IMR-90 (cell line): Measurements from ENCODE around the gene CDC20B. TPM values are rescaled to one million over a fixed set of nuclear protein-coding genes. Genes with fewer than 3 reads are reported as not detected.

Experiments
- ATAC-seq: fragments of 200-7000 bp; cut with Tn5 transposase; 2 replicates; pipeline ENCODE4 v1.9.1; 2020; ENCODE audit warnings: low read depth, mild to moderate bottlenecking, moderate library complexity
- BruUV-seq: library from RNA; stranded (reverse); fragments of 400-500 nt; replicated peaks from 2 replicates; lab custom pipeline; 2021; lab: Mats Ljungman, UMichigan
- CTCF ChIA-PET: fragments of 300-600 bp; formaldehyde crosslinking; extraction: SDS; loops from one replicate; lab custom pipeline; 2021; ENCODE audit warnings: antibody characterized with exemption; lab: Yijun Ruan, JAX
- POLR2A ChIA-PET: fragments of 300-600 bp; sonication (Branson Sonifier 250); formaldehyde crosslinking; loops from one replicate; lab custom pipeline; 2022; ENCODE audit warnings: antibody characterized with exemption; ENCODE audit not compliant: unreplicated experiment; lab: Charles Lee
- DNase-seq: peaks from one replicate; pipeline ENCODE4 v3.0.0; 2013
- H2AFZ ChIP-seq: replicated peaks from 2 replicates; pipeline ENCODE3; 2013; ENCODE audit warnings: low read length, mild to moderate bottlenecking; ENCODE audit not compliant: poor library complexity
- H2AK5ac ChIP-seq: 2 replicates; pipeline ENCODE4 v1.6.1; 2013; ENCODE audit warnings: low read depth, low read length, inconsistent platforms
- H2AK9ac ChIP-seq: replicated peaks from 2 replicates; pipeline ENCODE3; 2013; ENCODE audit warnings: mild to moderate bottlenecking, low read depth, low read length, moderate library complexity; ENCODE audit not compliant: poor library complexity
- H2BK120ac ChIP-seq: 2 replicates; pipeline ENCODE4 v1.6.1; 2013; ENCODE audit warnings: low read depth, low read length, inconsistent platforms
- H2BK15ac ChIP-seq: 3 replicates; pipeline ENCODE4 v1.6.1; 2013; ENCODE audit warnings: low read depth, low read length, inconsistent platforms
- H2BK20ac ChIP-seq: 2 replicates; pipeline ENCODE4 v1.6.1; 2013; ENCODE audit warnings: low read depth, mild to moderate bottlenecking, inconsistent platforms, low read length, moderate library complexity
- H2BK5ac ChIP-seq: 2 replicates; pipeline ENCODE4 v1.6.1; 2013; ENCODE audit warnings: mild to moderate bottlenecking, low read depth, low read length, inconsistent platforms; ENCODE audit not compliant: poor library complexity, severe bottlenecking
- H3K14ac ChIP-seq: replicated peaks from 2 replicates; pipeline ENCODE4 v1.6.1; 2013; ENCODE audit warnings: low read depth, low read length, inconsistent platforms
- H3K18ac ChIP-seq: 2 replicates; pipeline ENCODE4 v1.6.1; 2013; ENCODE audit warnings: low read depth, low read length, control low read depth
- H3K23ac ChIP-seq: 2 replicates; pipeline ENCODE4 v1.6.1; 2013; ENCODE audit warnings: low read depth, low read length, inconsistent platforms
- H3K27ac ChIP-seq: 2 replicates; pipeline ENCODE4 v1.5.1; 2013; ENCODE audit warnings: mild to moderate bottlenecking, control low read depth, low read length; ENCODE audit not compliant: insufficient read depth
- H3K27me3 ChIP-seq: 2 replicates; pipeline ENCODE4 v1.6.1; 2013; ENCODE audit warnings: low read length; ENCODE audit not compliant: control insufficient read depth, insufficient read depth
- H3K36me3 ChIP-seq: 2 replicates; pipeline ENCODE4 v1.6.1; 2013; ENCODE audit warnings: low read length, mixed read lengths; ENCODE audit not compliant: control insufficient read depth, insufficient read depth
- H3K4ac ChIP-seq: 2 replicates; pipeline ENCODE4 v1.6.1; 2013; ENCODE audit warnings: low read depth, low read length, inconsistent platforms
- H3K4me1 ChIP-seq: 2 replicates; pipeline ENCODE4 v1.6.1; 2013; ENCODE audit warnings: low read length, mixed read lengths; ENCODE audit not compliant: control insufficient read depth, insufficient read depth
- H3K4me2 ChIP-seq: 2 replicates; pipeline ENCODE4 v1.6.1; 2013; ENCODE audit warnings: low read depth, mild to moderate bottlenecking, control low read depth, low read length, moderate library complexity
- H3K4me3 ChIP-seq: 2 replicates; pipeline ENCODE4 v1.5.1; 2013; ENCODE audit warnings: low read depth, mild to moderate bottlenecking, control low read depth, low read length, moderate library complexity; ENCODE audit not compliant: insufficient read depth
- H3K56ac ChIP-seq: 2 replicates; pipeline ENCODE4 v1.6.1; 2013; ENCODE audit warnings: low read length, inconsistent platforms; ENCODE audit not compliant: insufficient read depth; ENCODE audit errors: extremely low read depth
- H3K79me1 ChIP-seq, 2 experiments: 2 replicates each; pipeline ENCODE4 v1.6.1; 2013; ENCODE audit warnings: low read length in 2 of 2, inconsistent platforms in 1 of 2, low read depth in 1 of 2
- H3K9ac ChIP-seq: 2 replicates; pipeline ENCODE4 v1.6.1; 2013; ENCODE audit warnings: low read depth, low read length, control low read depth
- H3K9me1 ChIP-seq: 2 replicates; pipeline ENCODE4 v1.6.1; 2013; ENCODE audit warnings: low read length, inconsistent platforms; ENCODE audit not compliant: insufficient read depth
- H3K9me3 ChIP-seq: 2 replicates; pipeline ENCODE4 v1.6.1; 2013; ENCODE audit warnings: low read length; ENCODE audit not compliant: control insufficient read depth, insufficient read depth
- H4K20me1 ChIP-seq: 2 replicates; pipeline ENCODE4 v1.6.1; 2013; ENCODE audit warnings: low read length, inconsistent platforms; ENCODE audit not compliant: insufficient read depth
- H4K5ac ChIP-seq: 2 replicates; pipeline ENCODE4 v1.6.1; 2013; ENCODE audit warnings: mild to moderate bottlenecking, low read depth, low read length, control low read depth
- H4K8ac ChIP-seq, 2 experiments: 2 replicates each; pipeline ENCODE4 v1.6.1; 2013; ENCODE audit warnings: low read depth in 2 of 2, low read length in 2 of 2, control low read depth in 1 of 2, inconsistent platforms in 1 of 2
- H4K91ac ChIP-seq: 2 replicates; pipeline ENCODE4 v1.6.1; 2013; ENCODE audit warnings: low read depth, low read length, inconsistent platforms; ENCODE audit not compliant: insufficient read depth
- BHLHE40 ChIP-seq: fragments of 150-350 bp; IDR thresholded peaks from 2 replicates; pipeline ENCODE4 v1.6.1; 2016; ENCODE audit warnings: mild to moderate bottlenecking, low read depth, low read length
- CEBPB ChIP-seq: IDR thresholded peaks from 2 replicates; pipeline ENCODE4 v1.6.1; 2012; ENCODE audit warnings: low read depth, low read length, improper control_type of control experiment
- CHD1 ChIP-seq: IDR thresholded peaks from 2 replicates; pipeline ENCODE4 v1.6.1; 2012; ENCODE audit warnings: low read depth, low read length, improper control_type of control experiment
- CTCF ChIP-seq: conservative IDR thresholded peaks from 2 replicates; pipeline ENCODE4 v1.5.1; 2012; ENCODE audit warnings: mild to moderate bottlenecking, low read depth, low read length, improper control_type of control experiment
- ELK1 ChIP-seq: fragments of 150-350 bp; IDR thresholded peaks from 2 replicates; pipeline ENCODE4 v1.6.1; 2016; ENCODE audit warnings: low read depth, mild to moderate bottlenecking, low read length, moderate library complexity, borderline replicate concordance
- FOS ChIP-seq: fragments of 150-350 bp; IDR thresholded peaks from 2 replicates; pipeline ENCODE4 v1.6.1; 2016; ENCODE audit warnings: low read depth, low read length
- MAFK ChIP-seq: IDR thresholded peaks from 2 replicates; pipeline ENCODE4 v1.6.1; 2012; ENCODE audit warnings: low read depth, low read length, improper control_type of control experiment
- MAZ ChIP-seq: IDR thresholded peaks from 2 replicates; pipeline ENCODE4 v1.6.1; 2012; ENCODE audit warnings: low read depth, mild to moderate bottlenecking, low read length, improper control_type of control experiment, moderate library complexity, borderline replicate concordance
- MXI1 ChIP-seq: IDR thresholded peaks from 2 replicates; pipeline ENCODE4 v1.6.1; 2012; ENCODE audit warnings: low read depth, mild to moderate bottlenecking, low read length, moderate library complexity, borderline replicate concordance
- NFE2L2 ChIP-seq: fragments of 150-350 bp; IDR thresholded peaks from 2 replicates; pipeline ENCODE4 v1.6.1; 2016; ENCODE audit warnings: low read depth, mild to moderate bottlenecking, low read length
- POLR2A ChIP-seq: IDR thresholded peaks from 2 replicates; pipeline ENCODE4 v1.6.1; 2012; ENCODE audit warnings: mild to moderate bottlenecking, low read depth, low read length
- RAD21 ChIP-seq: IDR thresholded peaks from 2 replicates; pipeline ENCODE4 v1.6.1; 2012; ENCODE audit warnings: low read length, improper control_type of control experiment
- RCOR1 ChIP-seq: IDR thresholded peaks from 2 replicates; pipeline ENCODE4 v1.6.1; 2012; ENCODE audit warnings: mild to moderate bottlenecking, low read length, improper control_type of control experiment; ENCODE audit not compliant: insufficient replicate concordance
- RFX5 ChIP-seq: IDR thresholded peaks from 2 replicates; pipeline ENCODE4 v1.8.0; 2012; ENCODE audit warnings: low read depth, mild to moderate bottlenecking, low read length, moderate library complexity
- SMC3 ChIP-seq: fragments of 150-350 bp; IDR thresholded peaks from 2 replicates; pipeline ENCODE4 v1.6.1; 2016; ENCODE audit warnings: low read depth, mild to moderate bottlenecking, antibody characterized with exemption, low read length, moderate library complexity
- USF2 ChIP-seq: fragments of 150-350 bp; IDR thresholded peaks from 2 replicates; pipeline ENCODE4 v1.6.1; 2017; ENCODE audit warnings: mild to moderate bottlenecking, antibody characterized with exemption, low read length, low read depth
- WGBS, 2 experiments: methylation state at CpG; one replicate each; pipeline versions ENCODE4 v1.1.5 to v1.1.7; 2013; ENCODE audit warnings: missing lambda C conversion rate in 2 of 2; ENCODE audit not compliant: insufficient read length in 1 of 2; ENCODE audit errors: extremely low coverage in 2 of 2; 5-methylcytosine and 5-hydroxymethylcytosine counted together
- dilution Hi-C: fragments of 300-500 bp; cut with HindIII; formaldehyde crosslinking; loops from one replicate; pipeline ENCODE4 v1.14.3; 2018; ENCODE audit warnings: low sequenced_read_pairs; ENCODE audit not compliant: unreplicated experiment
- in situ Hi-C: fragments of 300-500 bp; cut with MboI; formaldehyde crosslinking; loops from 3 replicates; pipeline ENCODE4 v1.14.3; 2019; ENCODE audit warnings: low sequenced_read_pairs, inconsistent platforms, mixed read lengths
- intact Hi-C: fragments of 100-400 bp; cut with micrococcal nuclease; formaldehyde crosslinking; loops from 2 replicates; pipeline ENCODE4 v1.10.0; 2022
- polyA plus RNA-seq, 3 experiments: library from polyadenylated mRNA; depleted of rRNA; stranded (reverse); fragments of >200 nt; gene quantifications; 2 replicates each; pipeline ENCODE4 v1.2.3, GENCODE V29; 2012; ENCODE audit warnings: low replicate concordance in 1 of 3
- total RNA-seq: library from RNA; depleted of rRNA; stranded (reverse); fragments of >200 nt; gene quantifications from 2 replicates; pipeline ENCODE4 v1.2.3, GENCODE V29; 2012

The CDC20B gene
- total and polyA plus RNA-seq, 2 of the 4 experiments (the other 2 are of a cell fraction): not detected

- dilution Hi-C loops (no loop called here), in situ Hi-C loops (no loop called here), intact Hi-C loops (loop anchor here (5.0 kb wide), 1 partner anchor 42 kb away; no protein-coding TSS in a partner anchor)
- Histone ChIP-seq H2AK9ac (no peak overlapping the region), H3K27me3 (peaks cover 75% of the 10 kb centered on the region), H4K20me1 (peaks cover 9% of the 10 kb centered on the region; the same call in 1 of the 2 replicates), H3K18ac (no peak overlapping the region), H2AFZ (no peak overlapping the region), H3K56ac (no peak overlapping the region), H4K5ac (no peak overlapping the region), H3K4me3 (no peak overlapping the region), H3K79me1 (no peaks in the 10 kb centered on the region), H3K27ac (no peak overlapping the region), H3K4ac (no peak overlapping the region), H3K14ac (no peak overlapping the region), H3K23ac (no peak overlapping the region), H3K9me3 (peaks cover 15% of the 10 kb centered on the region), H4K8ac (no peak overlapping the region), H2AK5ac (no peak overlapping the region), H2BK120ac (no peak overlapping the region), H2BK20ac (no peak overlapping the region), H2BK15ac (no peak overlapping the region), H3K9me1 (no peaks in the 10 kb centered on the region), H3K4me2 (no peak overlapping the region), H2BK5ac (no peak overlapping the region), H3K9ac (no peak overlapping the region), H3K36me3 (no peaks in the 10 kb centered on the region), H4K91ac (no peak overlapping the region), H3K4me1 (peaks cover 2% of the 10 kb centered on the region; the same call in 1 of the 2 replicates)
- WGBS, 2 experiments: no CpG with 5 or more reads among the region's 3 CpGs
- TF ChIP-seq POLR2A: no peak
- TF ChIP-seq MAFK: no peak
- no peak for TF ChIP-seq CEBPB
- no peak for TF ChIP-seq FOS
- no peak for TF ChIP-seq NFE2L2
- TF ChIP-seq CHD1: no peak
- no peak for TF ChIP-seq SMC3
- TF ChIP-seq RFX5: no peak
- TF ChIP-seq USF2: no peak
- TF ChIP-seq RCOR1: no peak
- no peak for TF ChIP-seq CTCF
- TF ChIP-seq ELK1: no peak
- no peak for TF ChIP-seq BHLHE40
- TF ChIP-seq MXI1: no peak
- no peak for TF ChIP-seq MAZ
- TF ChIP-seq RAD21: no peak
- ChIA-PET POLR2A (no interaction called here), CTCF (no interaction called here)
- BruUV-seq: no TSS peak
- DNase-seq (no peak), ATAC-seq (no peak)
Measured at GRCh38 chr5:55219770-55220169, 46.8 kb upstream of the CDC20B start.
